ENCODE results near the gene ORAI3.

Gene ORAI3

GRCh38 chr16:30948667-30949649, at the start of gene ORAI3:
TSS of gene ORAI3 (plus strand) at chr16:30949068. CDS start at chr16:30949290, 222 bp downstream.
- DNase-seq (ENCODE audit: low read depth, low spot score), result no peak

GRCh38 chr16:30899794-30900193, 49.1 kb upstream of the ORAI3 start:
- DNase-seq (ENCODE audit: low read depth, low spot score), result no peak

GRCh38 chr16:30900588-30900987, 48.3 kb upstream of the ORAI3 start:
- DNase-seq (ENCODE audit: low read depth, low spot score), result no peak

GRCh38 chr16:30901201-30902028, 47.5 kb upstream of the ORAI3 start:
- DNase-seq (ENCODE audit: low read depth, low spot score), result no peak

GRCh38 chr16:30902029-30902972, 46.6 kb upstream of the ORAI3 start:
- DNase-seq (ENCODE audit: low read depth, low spot score), result no peak

GRCh38 chr16:30903002-30903401, 45.9 kb upstream of the ORAI3 start:
- no peak for DNase-seq (ENCODE audit: low read depth, low spot score)

GRCh38 chr16:30903596-30903995, 45.3 kb upstream of the ORAI3 start:
- DNase-seq (ENCODE audit: low read depth, low spot score), result no peak

- no peak for DNase-seq (ENCODE audit: low read depth, low spot score)
These were observed 44.6 kb upstream of the ORAI3 start for GRCh38 chr16:30904114-30904780.

- no peak for DNase-seq (ENCODE audit: low read depth, low spot score)
These were observed 41.8 kb upstream of the ORAI3 start for GRCh38 chr16:30907064-30907463.

- DNase-seq (ENCODE audit: low read depth, low spot score), result no peak
These were observed 38.3 kb upstream of the ORAI3 start for GRCh38 chr16:30910427-30911029.

- no peak for DNase-seq (ENCODE audit: low read depth, low spot score)
These were observed 36.0 kb upstream of the ORAI3 start for GRCh38 chr16:30912794-30913412.

GRCh38 chr16:30914830-30915229, 34.0 kb upstream of the ORAI3 start:
- no peak for DNase-seq (ENCODE audit: low read depth, low spot score)

- DNase-seq (ENCODE audit: low read depth, low spot score), result no peak
These were observed 30.3 kb upstream of the ORAI3 start for GRCh38 chr16:30918614-30919013.

- DNase-seq (ENCODE audit: low read depth, low spot score), result no peak
These were observed 28.0 kb upstream of the ORAI3 start for GRCh38 chr16:30920891-30921290.

- DNase-seq (ENCODE audit: low read depth, low spot score), result no peak
These were observed 27.5 kb upstream of the ORAI3 start for GRCh38 chr16:30921459-30921747.

GRCh38 chr16:30921748-30922419, 27.0 kb upstream of the ORAI3 start:
- DNase-seq (ENCODE audit: low read depth, low spot score), result peak; percentile 77

GRCh38 chr16:30922420-30922959, 26.4 kb upstream of the ORAI3 start:
- peak; percentile 98 for DNase-seq (ENCODE audit: low read depth, low spot score)

GRCh38 chr16:30922960-30923535, 25.8 kb upstream of the ORAI3 start:
- DNase-seq (ENCODE audit: low read depth, low spot score), result peak; percentile 90

- DNase-seq (ENCODE audit: low read depth, low spot score), result no peak
These were observed 25.3 kb upstream of the ORAI3 start, which contains the start of gene FBXL19 for GRCh38 chr16:30923554-30924075. TSS of gene FBXL19 (plus strand) at chr16:30923572. CDS start at chr16:30925755, 2,183 bp downstream.

Data from activated naive CD8-positive, alpha-beta T cell treated with anti-CD3 and anti-CD28 coated beads, Interleukin-2, amount 50 U/mL, for 16 hours (primary cell).